ENCODE results near the gene AATK.

- TF ChIP-seq, protein P1, sequence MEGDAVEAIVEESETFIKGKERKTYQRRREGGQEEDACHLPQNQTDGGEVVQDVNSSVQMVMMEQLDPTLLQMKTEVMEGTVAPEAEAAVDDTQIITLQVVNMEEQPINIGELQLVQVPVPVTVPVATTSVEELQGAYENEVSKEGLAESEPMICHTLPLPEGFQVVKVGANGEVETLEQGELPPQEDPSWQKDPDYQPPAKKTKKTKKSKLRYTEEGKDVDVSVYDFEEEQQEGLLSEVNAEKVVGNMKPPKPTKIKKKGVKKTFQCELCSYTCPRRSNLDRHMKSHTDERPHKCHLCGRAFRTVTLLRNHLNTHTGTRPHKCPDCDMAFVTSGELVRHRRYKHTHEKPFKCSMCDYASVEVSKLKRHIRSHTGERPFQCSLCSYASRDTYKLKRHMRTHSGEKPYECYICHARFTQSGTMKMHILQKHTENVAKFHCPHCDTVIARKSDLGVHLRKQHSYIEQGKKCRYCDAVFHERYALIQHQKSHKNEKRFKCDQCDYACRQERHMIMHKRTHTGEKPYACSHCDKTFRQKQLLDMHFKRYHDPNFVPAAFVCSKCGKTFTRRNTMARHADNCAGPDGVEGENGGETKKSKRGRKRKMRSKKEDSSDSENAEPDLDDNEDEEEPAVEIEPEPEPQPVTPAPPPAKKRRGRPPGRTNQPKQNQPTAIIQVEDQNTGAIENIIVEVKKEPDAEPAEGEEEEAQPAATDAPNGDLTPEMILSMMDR (IDR thresholded peaks at IDR 0.05; ENCODE audit: insufficient read depth, low read length), result no peak
- TF ChIP-seq POLR2AphosphoS5 (IDR thresholded peaks at IDR 0.05; ENCODE audit: low read depth), result no peak
These were observed 12.4 kb upstream of the AATK start for GRCh38 chr17:81178136-81179091.
